Measurements from ENCODE around the gene RSRC1.

GRCh38 chr3:158213461-158213860 lies 103.6 kb downstream of the RSRC1 start:
- TF ChIP-seq, protein P1, sequence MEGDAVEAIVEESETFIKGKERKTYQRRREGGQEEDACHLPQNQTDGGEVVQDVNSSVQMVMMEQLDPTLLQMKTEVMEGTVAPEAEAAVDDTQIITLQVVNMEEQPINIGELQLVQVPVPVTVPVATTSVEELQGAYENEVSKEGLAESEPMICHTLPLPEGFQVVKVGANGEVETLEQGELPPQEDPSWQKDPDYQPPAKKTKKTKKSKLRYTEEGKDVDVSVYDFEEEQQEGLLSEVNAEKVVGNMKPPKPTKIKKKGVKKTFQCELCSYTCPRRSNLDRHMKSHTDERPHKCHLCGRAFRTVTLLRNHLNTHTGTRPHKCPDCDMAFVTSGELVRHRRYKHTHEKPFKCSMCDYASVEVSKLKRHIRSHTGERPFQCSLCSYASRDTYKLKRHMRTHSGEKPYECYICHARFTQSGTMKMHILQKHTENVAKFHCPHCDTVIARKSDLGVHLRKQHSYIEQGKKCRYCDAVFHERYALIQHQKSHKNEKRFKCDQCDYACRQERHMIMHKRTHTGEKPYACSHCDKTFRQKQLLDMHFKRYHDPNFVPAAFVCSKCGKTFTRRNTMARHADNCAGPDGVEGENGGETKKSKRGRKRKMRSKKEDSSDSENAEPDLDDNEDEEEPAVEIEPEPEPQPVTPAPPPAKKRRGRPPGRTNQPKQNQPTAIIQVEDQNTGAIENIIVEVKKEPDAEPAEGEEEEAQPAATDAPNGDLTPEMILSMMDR (IDR thresholded peaks at IDR 0.05), result no peak
- TF ChIP-seq POLR2A (IDR thresholded peaks at IDR 0.05) (no peak), POLR2AphosphoS5 (IDR thresholded peaks at IDR 0.05) (no peak)
